ENCODE data around the gene TERC. TPM values are rescaled to one million over a fixed set of nuclear protein-coding genes. Genes with fewer than 3 reads are reported as not detected.

TERC gene
- total RNA-seq, 2 donors from 2014 or later = 53.6 to 61.6 TPM

- Histone ChIP-seq H3K36me3 (peaks cover 23% of the 10 kb centered on the region), H3K4me3 (no peak overlapping the region), H3K4me1 (no peaks in the 10 kb centered on the region), H3K27me3 (no peaks in the 10 kb centered on the region), H3K27ac (no peak overlapping the region), H3K9me3 (no peaks in the 10 kb centered on the region)
- TF ChIP-seq CTCF (IDR thresholded peaks at IDR 0.05) = no peak
- DNase-seq (ENCODE audit: low spot score) = no peak
These were observed 25.4 kb upstream of the TERC start for GRCh38 chr3:169790219-169790618.

- H3K27ac ChIP-seq = no peak overlapping the region
- H3K36me3 ChIP-seq = peaks cover 43% of the 10 kb centered on the region
- H3K9me3 ChIP-seq = no peaks in the 10 kb centered on the region
- no peak for DNase-seq (ENCODE audit: low spot score)
- no peak overlapping the region for H3K4me3 ChIP-seq
- TF ChIP-seq CTCF (IDR thresholded peaks at IDR 0.05) = no peak
- no peaks in the 10 kb centered on the region for H3K27me3 ChIP-seq
- H3K4me1 ChIP-seq = no peaks in the 10 kb centered on the region
These were observed 22.9 kb upstream of the TERC start for GRCh38 chr3:169787791-169788190.

- DNase-seq (ENCODE audit: low spot score) = no peak
- Histone ChIP-seq H3K4me1 (no peaks in the 10 kb centered on the region), H3K27ac (no peak overlapping the region), H3K36me3 (peaks cover 43% of the 10 kb centered on the region), H3K27me3 (no peaks in the 10 kb centered on the region), H3K4me3 (no peak overlapping the region), H3K9me3 (no peaks in the 10 kb centered on the region)
- TF ChIP-seq CTCF (IDR thresholded peaks at IDR 0.05) = no peak
These were observed 22.3 kb upstream of the TERC start for GRCh38 chr3:169787120-169787519.

- H3K4me3 ChIP-seq = no peak overlapping the region
- no peak for DNase-seq (ENCODE audit: low spot score)
- TF ChIP-seq CTCF (IDR thresholded peaks at IDR 0.05) = no peak
- no peaks in the 10 kb centered on the region for H3K9me3 ChIP-seq
- no peaks in the 10 kb centered on the region for H3K27me3 ChIP-seq
- peaks cover 76% of the 10 kb centered on the region for H3K36me3 ChIP-seq
- peak overlapping the region in 1 of 2 donors; percentile 26 for H3K27ac ChIP-seq
- H3K4me1 ChIP-seq = no peaks in the 10 kb centered on the region
These were observed 16.5 kb upstream of the TERC start for GRCh38 chr3:169781209-169781855.

GRCh38 chr3:169780742-169781141 lies 15.9 kb upstream of the TERC start:
- H3K27ac ChIP-seq = no peak overlapping the region
- H3K4me3 ChIP-seq = no peak overlapping the region
- no peak for DNase-seq (ENCODE audit: low spot score)
- H3K4me1 ChIP-seq = no peaks in the 10 kb centered on the region
- H3K9me3 ChIP-seq = no peaks in the 10 kb centered on the region
- peaks cover 77% of the 10 kb centered on the region for H3K36me3 ChIP-seq
- H3K27me3 ChIP-seq = no peaks in the 10 kb centered on the region
- no peak for TF ChIP-seq CTCF (IDR thresholded peaks at IDR 0.05)

GRCh38 chr3:169777822-169778221 lies 13.0 kb upstream of the TERC start:
- H3K4me3 ChIP-seq = no peak overlapping the region
- peaks cover 0 to 17% of the 10 kb centered on the region in 2 donors for H3K4me1 ChIP-seq
- no peaks in the 10 kb centered on the region for H3K9me3 ChIP-seq
- H3K27ac ChIP-seq = no peak overlapping the region
- no peaks in the 10 kb centered on the region for H3K27me3 ChIP-seq
- no peak for DNase-seq (ENCODE audit: low spot score)
- peaks cover 68% of the 10 kb centered on the region for H3K36me3 ChIP-seq
- TF ChIP-seq CTCF (IDR thresholded peaks at IDR 0.05) = no peak
